K562 (cell line): ENCODE results near the gene FAM83F. TPM values are rescaled to one million over a fixed set of nuclear protein-coding genes. Genes with fewer than 3 reads are reported as not detected.

Experiments
- C11orf30 ChIP-seq: fragments of 450-650 bp; IDR thresholded peaks from 2 replicates; pipeline ENCODE4 v1.6.1; 2016; ENCODE audit warnings: low read depth, mild to moderate bottlenecking
- CBX1 ChIP-seq: sonication (generic); IDR thresholded peaks from 2 replicates; pipeline ENCODE4 v1.6.1; 2016; ENCODE audit warnings: antibody characterized with exemption, low read depth, mild to moderate bottlenecking
- CREB5 ChIP-seq: fragments of 250-450 bp; sonication (Bioruptor Pico); IDR thresholded peaks from 2 replicates; pipeline ENCODE4 v1.5.0; 2020; ENCODE audit warnings: mild to moderate bottlenecking
- DNMT1 ChIP-seq: fragments of 450-650 bp; IDR thresholded peaks from 2 replicates; pipeline ENCODE4 v1.6.1; 2016; ENCODE audit warnings: antibody characterized with exemption, mild to moderate bottlenecking
- ELF1 ChIP-seq: fragments of 200-800 bp; sonication (Bioruptor generic); IDR thresholded peaks from 2 replicates; pipeline ENCODE4 v1.6.1; 2016; ENCODE audit warnings: missing genetic modification characterization, missing compliant biosample characterization
- HDAC2 ChIP-seq: fragments of 450-650 bp; IDR thresholded peaks from 2 replicates; pipeline ENCODE4 v1.6.1; 2016; ENCODE audit warnings: mild to moderate bottlenecking
- KLF1 ChIP-seq: fragments of 450-650 bp; IDR thresholded peaks from 2 replicates; pipeline ENCODE4 v1.6.1; 2016; ENCODE audit warnings: missing genetic modification characterization, missing compliant biosample characterization
- NR4A1 ChIP-seq, 2 experiments: fragments of 250-450 bp in 1 of 2; fragments of 450-650 bp in 1 of 2; sonication (Bioruptor Pico) in 1 of 2; IDR thresholded peaks; 2 replicates each; pipeline versions ENCODE4 v1.4.0 to v1.6.1; 2016 to 2020; ENCODE audit warnings: mild to moderate bottlenecking in 2 of 2, missing compliant biosample characterization in 1 of 2, missing genetic modification characterization in 1 of 2, moderate library complexity in 1 of 2
- PRMT5 ChIP-seq: sonication (generic); formaldehyde crosslinking; IDR thresholded peaks from 2 replicates; pipeline ENCODE4 v1.5.0; 2020; ENCODE audit warnings: missing genetic modification reagents
- RBM14 ChIP-seq: fragments of 200-400 bp; formaldehyde crosslinking; IDR thresholded peaks from 2 replicates; pipeline ENCODE4 v1.6.1; 2018; ENCODE audit warnings: low read depth, mild to moderate bottlenecking, low read length, moderate library complexity, borderline replicate concordance; ENCODE audit not compliant: insufficient read depth
- SIX5 ChIP-seq, 2 experiments: IDR thresholded peaks; 2 replicates each; pipeline ENCODE4 v1.6.1; 2011; ENCODE audit warnings: low read length in 2 of 2, borderline replicate concordance in 1 of 2, low read depth in 1 of 2, mild to moderate bottlenecking in 1 of 2, moderate library complexity in 1 of 2; ENCODE audit not compliant: insufficient read depth in 1 of 2
- SPI1 ChIP-seq: IDR thresholded peaks from 2 replicates; pipeline ENCODE4 v1.6.1; 2011; ENCODE audit warnings: low read depth, low read length, control low read depth, borderline replicate concordance
- SRF ChIP-seq, 2 experiments: fragments of 250-450, 450-650 bp in 1 of 2; sonication (Bioruptor Pico) in 1 of 2; sonication (generic) in 1 of 2; formaldehyde crosslinking; IDR thresholded peaks; 2 replicates each; pipeline versions ENCODE4 v1.5.0 to v1.5.1; 2020 to 2022; ENCODE audit warnings: mild to moderate bottlenecking in 1 of 2, missing genetic modification reagents in 1 of 2
- YY1 ChIP-seq, 3 experiments: IDR thresholded peaks; 2 replicates each; pipeline ENCODE4 v1.6.1; 2011; ENCODE audit warnings: low read length in 2 of 3, mild to moderate bottlenecking in 2 of 3, moderate library complexity in 2 of 3, borderline replicate concordance in 1 of 3, control low read depth in 1 of 3, low read depth in 1 of 3; ENCODE audit not compliant: insufficient read depth in 3 of 3, insufficient replicate concordance in 2 of 3, control insufficient read depth in 1 of 3, insufficient read length in 1 of 3; ENCODE audit errors: extremely low read depth in 1 of 3
- ZNF124 ChIP-seq: sonication (generic); formaldehyde crosslinking; IDR thresholded peaks from 2 replicates; pipeline ENCODE4 v1.8.1; 2022; ENCODE audit warnings: missing genetic modification reagents
- ZNF224 ChIP-seq: sonication (generic); formaldehyde crosslinking; IDR thresholded peaks from 2 replicates; pipeline ENCODE4 v1.8.0; 2022; ENCODE audit warnings: mild to moderate bottlenecking, missing genetic modification reagents
- polyA plus RNA-seq, 8 experiments: library from polyadenylated mRNA; depleted of rRNA in 4 of 8; stranded (reverse) in 5 of 8; unstranded in 3 of 8; fragments of >200 nt; fragmentation: Nextera tagmentation in 2 of 8; fragmentation: Illumina TruSeq in 1 of 8; extraction: Ambion mirVana in 2 of 8; extraction: Trizol in 1 of 8; gene quantifications; 2 replicates each; pipeline versions ENCODE4 v1.2.1 to v1.2.3, GENCODE V29; 2011 to 2014; ENCODE audit warnings: inconsistent platforms in 1 of 8, missing spikeins in 1 of 8
- total RNA-seq, 7 experiments: library from RNA; depleted of rRNA in 6 of 7; stranded (reverse); fragments of >200 nt in 6 of 7; fragmentation: Illumina TruSeq in 2 of 7; extraction: Trizol in 2 of 7; gene quantifications; 2 replicates each; pipeline versions ENCODE4 v1.2.1 to v1.2.3, GENCODE V29; 2011 to 2021; ENCODE audit warnings: low replicate concordance in 1 of 7
- TF ChIP-seq, protein P1 (sequence below): sonication (generic); formaldehyde crosslinking; IDR thresholded peaks from 2 replicates; pipeline ENCODE4 v1.8.0; 2022; ENCODE audit warnings: missing genetic modification reagents, mild to moderate bottlenecking, borderline replicate concordance
- TF ChIP-seq, protein P2 (sequence below): sonication (generic); IDR thresholded peaks from 2 replicates; pipeline ENCODE4 v1.6.1; 2016
- TF ChIP-seq, protein P3 (sequence below): fragments of 450-650 bp; IDR thresholded peaks from 2 replicates; pipeline ENCODE4 v1.6.1; 2018; ENCODE audit not compliant: partially characterized antibody

Gene FAM83F
- total and polyA plus RNA-seq, 9 of the 15 experiments (the other 6 are each of a cell fraction or from before 2014, with no cell fraction given) = under 0.01 to 0.13 (median 0.04) TPM; not detected in 1

- TF ChIP-seq, protein P1, sequence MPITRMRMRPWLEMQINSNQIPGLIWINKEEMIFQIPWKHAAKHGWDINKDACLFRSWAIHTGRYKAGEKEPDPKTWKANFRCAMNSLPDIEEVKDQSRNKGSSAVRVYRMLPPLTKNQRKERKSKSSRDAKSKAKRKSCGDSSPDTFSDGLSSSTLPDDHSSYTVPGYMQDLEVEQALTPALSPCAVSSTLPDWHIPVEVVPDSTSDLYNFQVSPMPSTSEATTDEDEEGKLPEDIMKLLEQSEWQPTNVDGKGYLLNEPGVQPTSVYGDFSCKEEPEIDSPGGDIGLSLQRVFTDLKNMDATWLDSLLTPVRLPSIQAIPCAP (CRISPR knock-in tag) = no peak
- TF ChIP-seq RBM14 (no peak), SPI1 (peak; percentile 96), DNMT1 (no peak), YY1 (IDR thresholded peaks at IDR 0.05; ENCODE audit: borderline replicate concordance in 1 of 3, control insufficient read depth in 1 of 3, extremely low read depth in 1 of 3, insufficient read depth in 3 of 3, insufficient read length in 1 of 3, insufficient replicate concordance in 2 of 3, low read depth in 1 of 3, low read length in 2 of 3) (peak in 1 of 3 experiments; percentile 19), CBX1 (no peak), C11orf30 (no peak), SRF (CRISPR knock-in tag; IDR thresholded peaks at IDR 0.05) (no peak; a peak in 1 of 4 replicates), PRMT5 (CRISPR knock-in tag) (no peak), NR4A1 (CRISPR knock-in tag; IDR thresholded peaks at IDR 0.05) (no peak), NR4A1 (tag; IDR thresholded peaks at IDR 0.05) (peak; percentile 42; the same call in 1 of the 2 replicates), ZNF224 (CRISPR knock-in tag) (no peak), KLF1 (tag) (no peak), SIX5 (IDR thresholded peaks at IDR 0.05; ENCODE audit: borderline replicate concordance in 1 of 2, insufficient read depth in 1 of 2, low read depth in 1 of 2, low read length in 2 of 2) (no peak), ELF1 (tag) (no peak), CREB5 (CRISPR knock-in tag) (no peak), HDAC2 (peak; percentile 87; the same call in 1 of the 2 replicates), ZNF124 (CRISPR knock-in tag) (no peak)
- TF ChIP-seq, protein P2, sequence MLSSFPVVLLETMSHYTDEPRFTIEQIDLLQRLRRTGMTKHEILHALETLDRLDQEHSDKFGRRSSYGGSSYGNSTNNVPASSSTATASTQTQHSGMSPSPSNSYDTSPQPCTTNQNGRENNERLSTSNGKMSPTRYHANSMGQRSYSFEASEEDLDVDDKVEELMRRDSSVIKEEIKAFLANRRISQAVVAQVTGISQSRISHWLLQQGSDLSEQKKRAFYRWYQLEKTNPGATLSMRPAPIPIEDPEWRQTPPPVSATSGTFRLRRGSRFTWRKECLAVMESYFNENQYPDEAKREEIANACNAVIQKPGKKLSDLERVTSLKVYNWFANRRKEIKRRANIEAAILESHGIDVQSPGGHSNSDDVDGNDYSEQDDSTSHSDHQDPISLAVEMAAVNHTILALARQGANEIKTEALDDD = peak; percentile 81
- TF ChIP-seq, protein P3, sequence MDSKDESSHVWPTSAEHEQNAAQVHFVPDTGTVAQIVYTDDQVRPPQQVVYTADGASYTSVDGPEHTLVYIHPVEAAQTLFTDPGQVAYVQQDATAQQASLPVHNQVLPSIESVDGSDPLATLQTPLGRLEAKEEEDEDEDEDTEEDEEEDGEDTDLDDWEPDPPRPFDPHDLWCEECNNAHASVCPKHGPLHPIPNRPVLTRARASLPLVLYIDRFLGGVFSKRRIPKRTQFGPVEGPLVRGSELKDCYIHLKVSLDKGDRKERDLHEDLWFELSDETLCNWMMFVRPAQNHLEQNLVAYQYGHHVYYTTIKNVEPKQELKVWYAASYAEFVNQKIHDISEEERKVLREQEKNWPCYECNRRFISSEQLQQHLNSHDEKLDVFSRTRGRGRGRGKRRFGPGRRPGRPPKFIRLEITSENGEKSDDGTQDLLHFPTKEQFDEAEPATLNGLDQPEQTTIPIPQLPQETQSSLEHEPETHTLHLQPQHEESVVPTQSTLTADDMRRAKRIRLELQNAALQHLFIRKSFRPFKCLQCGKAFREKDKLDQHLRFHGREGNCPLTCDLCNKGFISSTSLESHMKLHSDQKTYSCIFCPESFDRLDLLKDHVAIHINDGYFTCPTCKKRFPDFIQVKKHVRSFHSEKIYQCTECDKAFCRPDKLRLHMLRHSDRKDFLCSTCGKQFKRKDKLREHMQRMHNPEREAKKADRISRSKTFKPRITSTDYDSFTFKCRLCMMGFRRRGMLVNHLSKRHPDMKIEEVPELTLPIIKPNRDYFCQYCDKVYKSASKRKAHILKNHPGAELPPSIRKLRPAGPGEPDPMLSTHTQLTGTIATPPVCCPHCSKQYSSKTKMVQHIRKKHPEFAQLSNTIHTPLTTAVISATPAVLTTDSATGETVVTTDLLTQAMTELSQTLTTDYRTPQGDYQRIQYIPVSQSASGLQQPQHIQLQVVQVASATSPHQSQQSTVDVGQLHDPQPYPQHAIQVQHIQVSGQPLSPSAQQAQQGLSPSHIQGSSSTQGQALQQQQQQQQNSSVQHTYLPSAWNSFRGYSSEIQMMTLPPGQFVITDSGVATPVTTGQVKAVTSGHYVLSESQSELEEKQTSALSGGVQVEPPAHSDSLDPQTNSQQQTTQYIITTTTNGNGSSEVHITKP = peak; percentile 86
Measured at GRCh38 chr22:39946503-39947219, 48.1 kb upstream of the FAM83F start (continued).
